ES-I3 (cell line): Measurements from ENCODE around the gene CD69.

Experiments
- H3K36me3 ChIP-seq: 2 replicates; pipeline ENCODE4 v1.6.1; 2013; ENCODE audit warnings: mild to moderate bottlenecking, low read length, control low read depth, moderate library complexity; ENCODE audit not compliant: insufficient read depth
- H3K4me1 ChIP-seq: 2 replicates; pipeline ENCODE4 v1.6.1; 2013; ENCODE audit warnings: mild to moderate bottlenecking, control low read depth, low read length; ENCODE audit not compliant: insufficient read depth
- H3K9ac ChIP-seq: 2 replicates; pipeline ENCODE4 v1.6.1; 2013; ENCODE audit warnings: low read depth, mild to moderate bottlenecking, low read length, moderate library complexity
- H3K9me3 ChIP-seq: 2 replicates; pipeline ENCODE4 v1.6.1; 2013; ENCODE audit warnings: mild to moderate bottlenecking, low read length, moderate library complexity; ENCODE audit not compliant: control insufficient read depth, insufficient read depth

CD69 gene

GRCh38 chr12:9758119-9758518 lies 2.6 kb downstream of the CD69 start:
- H3K9me3 ChIP-seq, result no peaks in the 10 kb centered on the region
- no peaks in the 10 kb centered on the region for H3K4me1 ChIP-seq
- H3K36me3 ChIP-seq, result no peaks in the 10 kb centered on the region
- H3K9ac ChIP-seq, result no peak overlapping the region

DNA sequence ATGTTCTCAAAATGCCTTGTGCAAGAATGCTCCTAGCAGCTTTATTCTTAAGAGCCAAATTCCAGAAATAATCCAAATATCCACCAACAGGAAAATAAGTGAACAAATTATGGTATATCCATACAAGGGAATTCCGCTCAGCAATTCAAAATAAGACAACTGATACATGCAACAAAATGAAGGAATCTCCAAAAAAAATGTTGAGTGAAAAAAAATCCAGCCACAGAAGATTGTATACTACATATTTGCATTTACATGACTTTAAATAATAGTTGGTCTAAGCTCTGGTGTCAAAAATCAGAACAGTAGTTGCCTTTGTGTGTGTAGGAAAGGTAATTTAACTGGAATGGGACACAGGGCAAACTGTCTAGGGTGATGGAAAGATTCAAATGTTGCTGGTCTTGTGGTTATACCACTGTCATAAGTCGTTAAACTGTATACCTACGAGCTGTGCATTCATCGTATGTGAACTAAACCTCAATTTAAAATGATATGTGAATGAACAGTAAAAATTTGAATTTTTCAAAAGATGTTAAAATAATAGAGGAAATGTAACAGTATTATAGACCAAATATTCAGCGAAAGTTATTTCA lies 3.2 kb downstream of the CD69 start:
- Histone ChIP-seq H3K9me3 (no peaks in the 10 kb centered on the region), H3K4me1 (no peaks in the 10 kb centered on the region), H3K9ac (no peak overlapping the region), H3K36me3 (no peaks in the 10 kb centered on the region)

DNA sequence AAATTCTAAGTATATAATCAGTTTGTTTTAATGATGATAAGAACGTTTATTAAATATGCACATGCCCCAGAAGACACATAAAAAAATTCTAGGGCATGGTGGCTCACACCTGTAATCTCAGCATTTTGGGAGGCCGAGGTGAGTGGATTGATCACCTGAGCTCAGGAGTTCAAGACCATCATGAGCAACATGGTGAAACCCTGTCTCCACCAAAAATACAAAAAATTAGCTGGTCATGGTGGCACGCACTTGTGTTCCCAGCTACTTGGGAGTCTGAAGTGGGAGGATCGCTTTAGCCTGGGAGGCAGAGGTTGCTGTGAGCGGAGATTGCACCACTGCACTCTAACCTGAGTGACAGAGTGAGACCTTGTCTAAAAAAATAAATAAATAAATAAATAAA lies 4.0 kb downstream of the CD69 start:
- Histone ChIP-seq H3K9me3 (no peaks in the 10 kb centered on the region), H3K36me3 (no peaks in the 10 kb centered on the region), H3K9ac (no peak overlapping the region), H3K4me1 (no peaks in the 10 kb centered on the region)

GRCh38 chr12:9756170-9756569 lies 4.5 kb downstream of the CD69 start:
- Histone ChIP-seq H3K9ac (no peak overlapping the region), H3K36me3 (no peaks in the 10 kb centered on the region), H3K4me1 (no peaks in the 10 kb centered on the region), H3K9me3 (no peaks in the 10 kb centered on the region)

- no peaks in the 10 kb centered on the region for H3K36me3 ChIP-seq
- H3K9ac ChIP-seq, result no peak overlapping the region
Observed at GRCh38 chr12:9755567-9755966, 5.1 kb downstream of the CD69 start.

GRCh38 chr12:9755035-9755434 lies 5.7 kb downstream of the CD69 start:
- Histone ChIP-seq H3K9ac (no peak overlapping the region), H3K4me1 (no peaks in the 10 kb centered on the region), H3K9me3 (no peaks in the 10 kb centered on the region), H3K36me3 (no peaks in the 10 kb centered on the region)

More at GRCh38 chr12:9755567-9755966, 5.1 kb downstream of the CD69 start:
- Histone ChIP-seq H3K9me3 (no peaks in the 10 kb centered on the region), H3K4me1 (no peaks in the 10 kb centered on the region)

DNA sequence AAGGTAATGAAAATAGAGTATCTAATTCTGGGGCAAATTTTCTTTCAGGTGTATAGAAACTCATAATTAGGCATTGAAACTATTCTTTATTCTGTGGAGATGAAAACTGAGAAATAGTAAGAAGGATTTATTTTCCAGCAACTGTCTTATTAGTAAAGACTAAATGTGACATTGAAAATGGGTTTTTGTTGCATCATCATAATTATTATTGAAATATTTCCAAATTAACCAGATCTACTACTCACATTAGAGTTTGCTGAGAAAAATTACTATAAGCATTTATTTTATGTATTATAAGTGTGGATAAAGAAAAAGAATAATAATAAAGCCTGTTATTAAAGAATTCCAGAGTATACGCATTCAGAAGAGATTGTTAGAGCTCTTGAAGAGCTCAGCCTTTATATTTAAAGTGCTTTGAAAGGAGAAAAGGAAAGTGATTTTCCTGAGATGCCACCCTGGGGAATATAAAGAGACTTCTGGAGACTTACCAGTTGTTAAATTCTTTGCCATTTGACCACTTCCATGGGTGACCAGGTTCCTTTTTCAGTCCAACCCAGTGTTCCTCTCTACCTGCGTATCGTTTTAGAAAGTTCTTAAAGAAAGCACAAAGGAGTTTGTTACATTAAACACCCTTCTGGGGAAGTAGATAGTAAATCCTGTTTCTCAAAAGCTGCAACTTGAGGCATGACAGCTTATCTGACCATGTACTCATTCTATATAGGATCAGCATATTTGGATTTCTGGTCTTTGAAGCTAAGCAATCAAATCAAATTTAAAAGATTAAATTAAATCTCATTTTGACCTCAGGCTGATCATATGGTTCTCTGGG lies 6.4 kb downstream of the CD69 start:
- H3K9ac ChIP-seq, result no peak overlapping the region
- H3K36me3 ChIP-seq, result no peaks in the 10 kb centered on the region
- no peaks in the 10 kb centered on the region for H3K9me3 ChIP-seq
- no peaks in the 10 kb centered on the region for H3K4me1 ChIP-seq

DNA sequence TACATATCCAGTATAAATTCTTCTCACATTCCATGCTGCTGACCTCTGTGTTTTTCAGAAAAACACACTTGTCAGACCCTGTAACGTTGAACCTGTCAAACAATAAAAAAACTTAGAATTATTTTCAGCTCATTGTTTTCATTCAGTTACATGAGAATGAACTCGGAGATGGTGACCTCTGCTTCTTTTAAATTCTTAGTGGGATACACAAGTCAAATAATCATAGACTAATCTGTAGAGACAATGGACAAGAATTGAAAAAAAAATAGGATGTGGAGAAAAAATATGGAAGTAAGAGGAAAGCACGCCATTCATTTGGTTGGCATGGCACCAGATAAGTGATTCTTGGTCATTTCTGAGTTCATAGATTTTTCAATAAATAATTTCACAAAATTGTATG lies 7.2 kb downstream of the CD69 start:
- no peak overlapping the region for H3K9ac ChIP-seq
- H3K4me1 ChIP-seq, result no peaks in the 10 kb centered on the region
- H3K9me3 ChIP-seq, result no peaks in the 10 kb centered on the region
- no peaks in the 10 kb centered on the region for H3K36me3 ChIP-seq

DNA sequence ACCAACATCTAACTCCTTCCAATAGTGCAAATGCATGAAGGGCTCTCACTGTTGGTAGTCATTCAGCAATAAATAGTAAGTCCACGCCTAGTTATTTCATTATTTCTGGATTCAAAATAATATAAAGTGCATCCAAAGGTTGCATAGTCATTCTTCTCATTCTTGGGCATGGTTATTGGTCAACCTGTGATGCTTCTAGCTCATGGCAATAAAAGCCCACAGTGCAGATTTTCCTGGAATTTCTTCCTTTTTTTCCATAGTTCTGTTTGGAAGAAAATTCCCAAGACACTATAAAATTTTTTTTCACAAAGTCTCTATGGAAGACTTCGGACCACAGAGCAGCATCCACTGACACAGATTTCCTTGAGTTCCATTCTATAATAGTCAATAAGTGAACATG lies 7.6 kb downstream of the CD69 start:
- Histone ChIP-seq H3K4me1 (no peaks in the 10 kb centered on the region), H3K9ac (no peak overlapping the region), H3K36me3 (no peaks in the 10 kb centered on the region), H3K9me3 (no peaks in the 10 kb centered on the region)

DNA sequence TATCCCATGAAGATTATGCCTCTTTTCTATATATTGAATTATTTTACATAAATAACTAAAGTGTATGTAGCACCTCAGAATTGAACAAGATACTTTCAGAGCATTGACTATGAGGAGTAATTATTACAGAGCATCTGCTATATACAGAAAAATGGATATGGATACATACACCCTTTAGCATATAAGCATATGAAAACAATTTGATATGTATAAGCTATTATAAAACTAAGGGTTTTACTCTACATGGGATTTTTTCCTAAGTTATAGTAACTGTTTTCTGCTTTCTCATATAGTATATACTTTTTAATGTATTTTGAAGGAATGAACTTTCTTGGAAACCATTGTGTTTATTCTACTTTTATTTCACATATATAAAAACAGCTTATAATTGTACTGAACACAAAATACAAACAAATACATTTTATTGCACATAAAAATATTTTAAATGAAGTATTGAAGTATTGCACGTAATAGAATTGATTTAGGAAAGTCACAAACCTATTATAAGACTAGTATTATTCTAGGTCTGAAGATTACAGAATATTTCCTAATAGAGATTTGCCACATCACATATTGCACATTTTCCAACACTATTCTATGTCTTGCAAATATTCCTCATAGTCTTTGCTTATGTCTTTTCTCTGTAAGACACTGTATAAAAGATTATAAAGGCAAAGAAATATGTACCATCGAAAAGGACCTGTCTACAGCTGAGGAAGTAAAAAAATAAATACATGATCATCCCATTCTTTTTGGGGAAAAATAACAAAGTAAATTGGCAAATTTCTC lies 8.4 kb downstream of the CD69 start:
- no peaks in the 10 kb centered on the region for H3K4me1 ChIP-seq

GRCh38 chr12:9751204-9752144 lies 9.2 kb downstream of the CD69 start:
- H3K4me1 ChIP-seq, result no peaks in the 10 kb centered on the region
- no peak overlapping the region for H3K9ac ChIP-seq
- H3K36me3 ChIP-seq, result no peaks in the 10 kb centered on the region
- no peaks in the 10 kb centered on the region for H3K9me3 ChIP-seq

More for the DNA sequence above, 8.4 kb downstream of the CD69 start:
- Histone ChIP-seq H3K36me3 (no peaks in the 10 kb centered on the region), H3K9me3 (no peaks in the 10 kb centered on the region), H3K9ac (no peak overlapping the region)

GRCh38 chr12:9750276-9751203 lies 10.2 kb downstream of the CD69 start:
- Histone ChIP-seq H3K9me3 (no peaks in the 10 kb centered on the region), H3K4me1 (no peaks in the 10 kb centered on the region), H3K36me3 (no peaks in the 10 kb centered on the region)

DNA sequence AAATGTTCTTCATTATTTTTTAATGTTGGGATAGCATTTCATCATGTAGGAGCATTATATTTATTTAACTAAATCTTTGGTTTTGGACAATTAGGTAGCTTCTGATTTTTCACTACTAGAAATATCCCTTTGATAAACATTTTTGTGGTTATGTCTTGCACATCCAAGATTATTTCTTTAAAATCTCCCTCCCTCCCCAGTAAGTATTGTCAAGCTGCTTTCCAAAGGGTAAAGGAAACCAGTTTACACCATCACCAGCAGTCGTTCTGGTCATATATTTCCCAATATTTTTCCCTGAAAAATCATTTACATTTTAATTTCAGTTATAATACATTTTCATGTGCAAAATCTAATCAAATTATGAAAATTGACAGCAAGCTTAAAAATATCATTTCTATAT lies 11.1 kb downstream of the CD69 start:
- H3K9me3 ChIP-seq, result no peaks in the 10 kb centered on the region
- no peaks in the 10 kb centered on the region for H3K36me3 ChIP-seq
- H3K4me1 ChIP-seq, result no peaks in the 10 kb centered on the region
- H3K9ac ChIP-seq, result no peak overlapping the region

More at GRCh38 chr12:9750276-9751203, 10.2 kb downstream of the CD69 start:
- peak overlapping the region; percentile 17; the same call in 1 of the 2 replicates for H3K9ac ChIP-seq
